Fibroblast of mammary gland (primary cell): Measurements from ENCODE around the gene SDS.

Experiments
- DNase-seq: peaks from one replicate; pipeline ENCODE4 v3.0.0-alpha.2; 2010; ENCODE audit warnings: low read depth
- H3K4me3 ChIP-seq: 2 replicates; pipeline ENCODE4 v1.5.1; 2011; ENCODE audit warnings: low read depth, mild to moderate bottlenecking, low read length, moderate library complexity; ENCODE audit not compliant: control insufficient read depth
- TF ChIP-seq, protein P1 (sequence below): conservative IDR thresholded peaks from 2 replicates; pipeline ENCODE4 v1.5.1; 2011; ENCODE audit warnings: low read depth, low read length, inconsistent platforms; ENCODE audit not compliant: control insufficient read depth, insufficient read depth

Gene SDS

DNA sequence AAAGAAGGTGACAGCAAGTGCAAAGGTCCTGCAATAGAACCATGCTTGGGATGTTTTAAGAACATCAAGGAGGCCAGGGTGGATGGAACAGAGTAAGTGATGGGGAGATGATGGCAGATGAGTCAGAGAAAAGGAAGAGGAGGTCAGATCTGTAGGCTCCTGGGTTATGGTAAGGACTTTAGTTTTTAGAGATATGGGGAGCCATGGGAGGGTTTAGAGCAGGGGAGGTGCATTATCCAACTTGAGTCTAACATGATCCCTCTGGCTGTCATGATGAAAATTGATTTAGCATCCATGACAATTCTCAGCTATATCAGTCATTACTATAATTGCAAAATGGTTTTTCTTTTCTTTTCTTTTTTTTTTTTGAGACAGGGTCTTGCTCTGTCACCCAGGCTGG lies 52.6 kb downstream of the SDS start:
- TF ChIP-seq, protein P1, sequence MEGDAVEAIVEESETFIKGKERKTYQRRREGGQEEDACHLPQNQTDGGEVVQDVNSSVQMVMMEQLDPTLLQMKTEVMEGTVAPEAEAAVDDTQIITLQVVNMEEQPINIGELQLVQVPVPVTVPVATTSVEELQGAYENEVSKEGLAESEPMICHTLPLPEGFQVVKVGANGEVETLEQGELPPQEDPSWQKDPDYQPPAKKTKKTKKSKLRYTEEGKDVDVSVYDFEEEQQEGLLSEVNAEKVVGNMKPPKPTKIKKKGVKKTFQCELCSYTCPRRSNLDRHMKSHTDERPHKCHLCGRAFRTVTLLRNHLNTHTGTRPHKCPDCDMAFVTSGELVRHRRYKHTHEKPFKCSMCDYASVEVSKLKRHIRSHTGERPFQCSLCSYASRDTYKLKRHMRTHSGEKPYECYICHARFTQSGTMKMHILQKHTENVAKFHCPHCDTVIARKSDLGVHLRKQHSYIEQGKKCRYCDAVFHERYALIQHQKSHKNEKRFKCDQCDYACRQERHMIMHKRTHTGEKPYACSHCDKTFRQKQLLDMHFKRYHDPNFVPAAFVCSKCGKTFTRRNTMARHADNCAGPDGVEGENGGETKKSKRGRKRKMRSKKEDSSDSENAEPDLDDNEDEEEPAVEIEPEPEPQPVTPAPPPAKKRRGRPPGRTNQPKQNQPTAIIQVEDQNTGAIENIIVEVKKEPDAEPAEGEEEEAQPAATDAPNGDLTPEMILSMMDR, result no peak
- DNase-seq, result no peak
- no peak overlapping the region for H3K4me3 ChIP-seq

DNA sequence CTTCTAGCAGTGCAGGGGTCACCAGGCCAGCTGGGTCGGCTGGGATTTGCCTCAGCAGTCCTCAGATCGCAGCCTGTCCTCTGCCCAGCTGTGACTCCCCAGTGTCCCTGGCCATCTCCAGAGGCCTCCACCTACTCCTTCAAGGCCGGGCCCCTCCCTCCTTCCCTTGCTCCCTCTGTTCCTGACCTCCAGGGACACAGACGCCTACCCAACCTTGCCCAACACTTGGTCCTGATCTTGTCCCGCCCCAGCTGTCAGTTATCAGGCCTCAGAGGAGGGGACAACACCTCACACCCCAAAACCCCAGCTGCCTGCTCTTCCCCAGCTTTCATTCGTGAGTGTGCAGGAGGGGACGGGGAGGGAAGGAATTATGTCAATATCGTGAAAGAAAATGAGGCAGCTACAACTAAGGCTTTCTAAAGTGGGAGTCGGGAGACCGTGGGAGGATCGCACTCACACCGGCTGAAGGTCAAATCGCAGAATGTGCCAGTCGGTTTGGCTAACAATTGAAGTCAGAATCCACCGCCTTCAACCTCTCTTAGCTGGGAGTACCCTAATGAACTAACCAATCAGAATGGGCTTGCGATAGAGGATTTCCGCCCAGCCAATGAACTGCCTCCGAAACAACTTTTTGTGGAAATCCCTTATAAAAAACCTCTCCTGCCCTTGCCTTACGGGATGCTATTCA lies 54.7 kb downstream of the SDS start:
- no peak overlapping the region for H3K4me3 ChIP-seq
- no peak for DNase-seq
- TF ChIP-seq, protein P1, result no peak

DNA sequence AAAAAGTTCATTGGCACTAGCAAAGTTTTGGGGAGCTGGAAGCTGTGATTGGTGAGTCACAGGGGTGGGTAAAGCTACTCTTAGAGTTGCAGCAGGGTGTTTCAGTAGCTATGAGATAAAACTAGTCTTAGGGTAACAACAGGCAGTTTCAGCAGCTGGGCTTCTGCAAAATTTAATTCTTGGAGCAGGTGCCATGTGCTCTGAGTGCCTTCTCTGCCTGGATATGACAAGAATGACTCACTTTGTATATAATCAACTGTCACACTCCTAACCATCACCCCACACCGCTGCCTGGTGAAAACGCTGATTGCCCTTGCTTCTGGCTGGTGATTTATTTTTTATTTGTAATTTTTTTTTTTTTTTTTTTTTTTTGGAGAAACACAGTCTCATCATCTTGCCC lies 55.8 kb downstream of the SDS start:
- no peak for DNase-seq
- H3K4me3 ChIP-seq, result no peak overlapping the region
- TF ChIP-seq, protein P1, result no peak

DNA sequence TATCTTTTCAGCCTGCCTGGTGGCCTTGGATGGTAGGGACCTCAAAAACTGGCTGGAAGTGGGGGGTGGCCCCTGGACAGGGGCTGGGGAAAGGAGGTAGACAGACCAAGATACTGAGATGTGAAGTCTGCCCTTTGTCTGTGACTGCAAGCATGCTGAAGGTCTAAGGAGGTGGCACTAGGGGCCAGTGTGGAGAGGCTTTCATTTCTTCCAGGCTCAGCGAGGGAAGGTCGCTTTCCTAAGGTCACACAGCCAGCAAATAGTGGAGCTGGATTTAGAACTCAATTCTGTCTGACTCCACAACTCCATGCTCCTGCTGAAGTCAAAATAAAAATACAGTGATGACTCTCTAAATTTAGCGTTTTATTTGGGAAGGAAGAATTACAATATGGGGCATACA lies 56.6 kb downstream of the SDS start:
- TF ChIP-seq, protein P1, result no peak
- DNase-seq, result no peak

DNA sequence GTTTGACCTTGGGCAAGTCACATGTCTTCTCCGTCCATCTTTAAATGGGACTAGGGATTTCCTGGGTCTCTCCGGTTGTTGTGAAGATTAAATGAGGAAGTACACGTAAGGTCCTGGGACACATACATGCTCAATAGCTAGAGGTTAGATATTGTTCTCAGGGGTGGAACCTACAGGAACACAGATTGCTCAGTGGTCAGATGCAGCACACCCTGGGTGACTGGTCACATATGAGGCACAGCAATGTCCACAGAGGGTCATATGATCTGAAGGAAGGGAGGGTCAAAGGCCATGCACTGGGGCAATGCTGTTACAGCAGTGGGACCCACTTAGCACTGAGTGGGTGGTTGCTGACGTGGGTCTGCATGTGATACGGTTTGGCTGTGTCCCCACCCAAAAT lies 57.3 kb downstream of the SDS start:
- H3K4me3 ChIP-seq, result no peak overlapping the region
- TF ChIP-seq, protein P1, result no peak
- DNase-seq, result no peak

More for the DNA sequence above, 56.6 kb downstream of the SDS start:
- H3K4me3 ChIP-seq, result no peak overlapping the region

DNA sequence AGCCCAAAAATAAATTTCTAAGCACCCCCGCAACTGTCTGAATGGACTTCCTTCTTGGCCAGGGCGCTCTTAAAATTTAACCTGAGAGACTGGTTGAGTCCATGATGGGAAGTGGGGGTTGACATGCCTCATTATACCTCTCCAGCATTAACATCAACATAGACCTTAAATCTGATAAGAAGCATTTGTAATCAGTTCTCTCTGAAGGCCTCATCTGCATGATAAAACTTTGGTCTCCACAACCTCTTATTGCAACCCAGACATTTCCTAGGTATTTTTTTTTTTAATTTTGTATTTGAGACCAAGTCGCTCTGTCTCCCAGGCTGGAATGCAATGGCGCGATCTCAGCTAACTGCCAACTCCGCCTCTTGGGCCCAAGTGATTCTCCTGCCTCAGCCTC lies 58.4 kb downstream of the SDS start:
- TF ChIP-seq, protein P1, result no peak
- no peak for DNase-seq
- no peak overlapping the region for H3K4me3 ChIP-seq
